ENCODE measurements around the gene TXN2.
"Not testable (repeated sequence)": the region's sequence is repeated elsewhere in the genome, so short reads cannot be mapped to it uniquely, and the experiment has no call there.

TXN2 gene

GRCh38 chr22:36425977-36426523 lies 55.4 kb downstream of the TXN2 start:
- no peak for DNase-seq

GRCh38 chr22:36424901-36425579 lies 56.4 kb downstream of the TXN2 start:
- DNase-seq, result no peak

- not testable (repeated sequence) for DNase-seq
Observed at GRCh38 chr22:36424466-36424865, 57.0 kb downstream of the TXN2 start.

- DNase-seq, result no peak
Observed at GRCh38 chr22:36423461-36424404, 57.7 kb downstream of the TXN2 start.

GRCh38 chr22:36422287-36423014 lies 59.0 kb downstream of the TXN2 start:
- DNase-seq, result no peak

- DNase-seq, result no peak
Observed at GRCh38 chr22:36419912-36420882, 61.2 kb downstream of the TXN2 start.

GRCh38 chr22:36419177-36419911 lies 62.1 kb downstream of the TXN2 start:
- no peak for DNase-seq

GRCh38 chr22:36417281-36417686 lies 64.2 kb downstream of the TXN2 start:
- DNase-seq, result no peak

Measured in NCI-H1930 (cell line).